ENCODE results near the gene STK17B. TPM values are rescaled to one million over a fixed set of nuclear protein-coding genes. Genes with fewer than 3 reads are reported as not detected.

Gene STK17B
- total RNA-seq, 2 experiments from 2014 or later: 151 to 157 TPM

GRCh38 chr2:196128749-196129148, 42.6 kb downstream of the STK17B start:
- Mint-ChIP-seq H3K9me3 (peaks cover 45% of the 10 kb centered on the region), H3K27ac (no peak overlapping the region), H3K4me1 (peaks cover 4% of the 10 kb centered on the region)

GRCh38 chr2:196125596-196125995, 45.8 kb downstream of the STK17B start:
- no peak for DNase-seq
- Mint-ChIP-seq H3K36me3 (peaks cover 20% of the 10 kb centered on the region), H3K27ac (no peak overlapping the region), H3K9me3 (peaks cover 24% of the 10 kb centered on the region), H3K4me3 (no peak overlapping the region), H3K4me1 (no peaks in the 10 kb centered on the region), H3K27me3 (no peaks in the 10 kb centered on the region)

More at GRCh38 chr2:196128749-196129148, 42.6 kb downstream of the STK17B start:
- DNase-seq: no peak
- Mint-ChIP-seq H3K27me3 (no peaks in the 10 kb centered on the region), H3K4me3 (no peak overlapping the region), H3K36me3 (peaks cover 49% of the 10 kb centered on the region)

DNA sequence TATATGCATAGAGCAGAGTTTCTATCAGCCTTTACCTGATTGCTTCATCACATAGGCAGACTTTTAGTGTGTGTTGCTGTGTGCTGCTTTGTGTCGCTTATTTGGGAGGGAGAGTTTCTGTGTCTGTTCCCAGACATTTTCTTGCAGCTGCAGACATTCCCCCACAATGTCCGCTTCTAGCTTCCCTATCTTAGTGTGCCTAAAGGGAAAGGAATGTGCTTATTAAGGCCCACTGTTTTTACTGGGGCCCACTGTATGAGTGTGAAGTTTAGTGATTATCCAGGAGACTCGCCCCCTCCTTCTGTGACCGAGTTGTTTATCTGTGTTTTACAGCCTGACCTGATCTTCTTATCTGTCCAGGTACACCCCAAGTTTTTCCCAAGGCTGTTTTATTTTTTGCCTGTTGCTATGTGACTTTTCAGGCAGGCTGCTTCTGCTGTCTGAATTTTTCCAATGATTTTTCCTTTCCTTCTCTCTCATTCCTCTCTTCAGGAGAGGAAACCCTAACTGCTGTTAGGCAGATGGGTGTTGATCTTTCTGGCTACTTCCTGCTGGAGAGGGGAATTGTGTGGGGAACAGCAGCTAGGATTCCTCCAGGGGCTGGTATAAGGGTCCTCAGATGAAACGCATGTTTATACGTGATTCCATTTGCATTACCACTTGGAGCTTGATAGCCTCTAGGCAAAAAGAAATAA, 47.6 kb downstream of the STK17B start:
- Mint-ChIP-seq H3K9me3 (peaks cover 12% of the 10 kb centered on the region), H3K4me3 (no peak overlapping the region), H3K27ac (no peak overlapping the region), H3K4me1 (no peaks in the 10 kb centered on the region), H3K36me3 (peaks cover 7% of the 10 kb centered on the region), H3K27me3 (no peaks in the 10 kb centered on the region)
- no peak for DNase-seq

DNA sequence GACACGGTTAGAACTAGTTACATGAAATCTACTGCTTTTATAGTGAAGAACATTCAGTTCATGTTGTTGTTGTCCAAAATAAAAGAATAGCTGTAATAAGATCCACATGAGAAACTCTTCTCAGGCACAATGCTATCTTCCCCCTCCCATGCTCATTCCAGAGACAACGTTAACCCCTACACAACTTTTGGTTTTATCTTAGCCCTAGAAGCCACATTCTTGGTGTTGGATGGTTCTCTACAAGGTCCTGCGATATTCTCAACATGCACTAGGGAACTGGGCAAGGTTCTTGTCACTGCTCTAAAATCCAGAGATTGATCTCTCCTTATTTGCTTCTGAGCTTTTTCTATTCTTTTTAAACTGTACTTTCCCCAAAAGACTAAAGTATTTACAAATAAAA, 51.5 kb downstream of the STK17B start:
- Mint-ChIP-seq H3K9me3 (peaks cover 9% of the 10 kb centered on the region), H3K27ac (no peak overlapping the region), H3K36me3 (peaks cover 3% of the 10 kb centered on the region), H3K4me1 (no peaks in the 10 kb centered on the region), H3K4me3 (no peak overlapping the region), H3K27me3 (no peaks in the 10 kb centered on the region)
- no peak for DNase-seq

GRCh38 chr2:196117214-196117705, 54.1 kb downstream of the STK17B start:
- Mint-ChIP-seq H3K9me3 (peaks cover 9% of the 10 kb centered on the region), H3K4me3 (no peak overlapping the region), H3K27me3 (no peaks in the 10 kb centered on the region), H3K27ac (no peak overlapping the region), H3K4me1 (peaks cover 13% of the 10 kb centered on the region), H3K36me3 (peaks cover 3% of the 10 kb centered on the region)
- no peak for DNase-seq

DNA sequence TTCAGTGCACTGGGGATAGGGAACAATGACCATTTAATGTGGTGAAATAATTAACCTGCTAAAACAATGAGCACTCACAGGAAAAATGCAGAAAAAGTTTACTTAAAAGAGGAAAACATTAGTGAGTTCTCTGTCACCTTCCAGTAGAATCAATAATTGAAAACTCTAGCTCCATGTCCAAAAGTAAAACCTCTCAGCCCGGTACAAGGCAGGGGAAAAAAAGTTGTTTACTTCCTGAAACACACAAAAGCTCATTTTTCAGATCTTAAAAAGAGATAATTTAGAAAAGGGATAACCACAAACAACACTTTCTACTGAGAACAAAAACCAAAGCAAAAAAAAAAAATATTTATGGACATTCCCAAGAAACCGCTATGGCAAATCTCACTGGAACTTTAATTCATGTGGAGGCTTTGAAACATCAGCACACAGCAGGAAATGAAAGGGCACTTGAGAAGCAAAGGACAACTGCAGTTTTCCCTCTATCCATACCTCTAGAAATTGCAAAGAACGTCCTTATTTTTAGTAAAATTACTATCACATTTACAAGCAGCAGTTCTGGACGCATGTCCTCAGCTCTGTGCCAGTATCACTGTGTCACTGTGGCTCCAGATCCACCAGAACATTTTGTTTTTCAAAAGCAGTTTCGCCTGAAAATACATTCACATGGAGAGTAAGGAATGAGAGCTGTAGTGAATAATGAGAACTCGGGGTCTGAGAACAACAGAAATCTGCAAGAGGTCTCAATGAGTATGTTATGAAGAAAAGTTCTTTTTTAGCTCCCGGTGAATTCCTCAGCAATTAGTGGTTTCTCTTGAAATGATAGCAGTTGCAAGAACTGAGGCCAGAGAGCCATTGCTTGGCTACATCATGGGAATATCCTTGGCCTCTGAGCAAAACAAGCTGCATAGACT, 58.1 kb downstream of the STK17B start:
- H3K4me1 Mint-ChIP-seq: peaks cover 17% of the 10 kb centered on the region
- H3K36me3 Mint-ChIP-seq: no peaks in the 10 kb centered on the region
- no peak overlapping the region for H3K4me3 Mint-ChIP-seq
- H3K27me3 Mint-ChIP-seq: no peaks in the 10 kb centered on the region
- no peak overlapping the region for H3K27ac Mint-ChIP-seq
- no peak for DNase-seq
- no peaks in the 10 kb centered on the region for H3K9me3 Mint-ChIP-seq

GRCh38 chr2:196112418-196113034, 58.9 kb downstream of the STK17B start:
- Mint-ChIP-seq H3K4me3 (no peak overlapping the region), H3K4me1 (peaks cover 17% of the 10 kb centered on the region), H3K27ac (no peak overlapping the region), H3K36me3 (no peaks in the 10 kb centered on the region), H3K9me3 (no peaks in the 10 kb centered on the region), H3K27me3 (no peaks in the 10 kb centered on the region)
- DNase-seq: no peak

- H3K4me3 Mint-ChIP-seq: no peak overlapping the region
- H3K9me3 Mint-ChIP-seq: no peaks in the 10 kb centered on the region
- DNase-seq: no peak
- H3K27me3 Mint-ChIP-seq: no peaks in the 10 kb centered on the region
- peaks cover 2% of the 10 kb centered on the region for H3K36me3 Mint-ChIP-seq
- H3K4me1 Mint-ChIP-seq: peaks cover 36% of the 10 kb centered on the region
- H3K27ac Mint-ChIP-seq: no peak overlapping the region
Observed at GRCh38 chr2:196108604-196109003, 62.8 kb downstream of the STK17B start.

GRCh38 chr2:196105951-196106350, 65.4 kb downstream of the STK17B start:
- peaks cover 38% of the 10 kb centered on the region for H3K4me1 Mint-ChIP-seq
- peaks cover 2% of the 10 kb centered on the region for H3K36me3 Mint-ChIP-seq
- no peak for DNase-seq
- no peaks in the 10 kb centered on the region for H3K9me3 Mint-ChIP-seq
- no peaks in the 10 kb centered on the region for H3K27me3 Mint-ChIP-seq
- H3K27ac Mint-ChIP-seq: peak overlapping the region; percentile 35
- H3K4me3 Mint-ChIP-seq: peak overlapping the region; percentile 33

DNA sequence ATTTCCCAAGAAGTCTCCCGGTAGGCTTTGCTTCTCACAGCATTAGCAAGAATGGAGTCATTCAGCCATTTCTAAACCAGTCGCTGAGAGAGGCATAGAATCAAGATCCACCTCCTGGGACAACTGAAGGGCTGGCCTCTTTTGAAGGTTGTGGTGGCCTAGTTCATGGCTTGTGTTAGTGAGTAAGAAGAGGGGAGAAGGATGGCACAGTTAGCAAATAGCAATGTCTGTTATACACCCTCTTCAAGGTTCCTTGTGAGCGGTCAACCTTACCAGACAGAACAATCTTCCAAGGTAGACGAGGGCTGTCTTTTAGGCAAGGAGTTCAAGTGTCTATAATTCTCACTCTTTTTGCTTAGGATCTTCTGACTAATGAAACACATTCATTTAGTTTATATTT, 67.3 kb downstream of the STK17B start:
- no peaks in the 10 kb centered on the region for H3K27me3 Mint-ChIP-seq
- H3K4me1 Mint-ChIP-seq: peaks cover 46% of the 10 kb centered on the region
- peaks cover 2% of the 10 kb centered on the region for H3K36me3 Mint-ChIP-seq
- H3K9me3 Mint-ChIP-seq: no peaks in the 10 kb centered on the region
- no peak overlapping the region for H3K27ac Mint-ChIP-seq
- DNase-seq: no peak
- H3K4me3 Mint-ChIP-seq: no peak overlapping the region

DNA sequence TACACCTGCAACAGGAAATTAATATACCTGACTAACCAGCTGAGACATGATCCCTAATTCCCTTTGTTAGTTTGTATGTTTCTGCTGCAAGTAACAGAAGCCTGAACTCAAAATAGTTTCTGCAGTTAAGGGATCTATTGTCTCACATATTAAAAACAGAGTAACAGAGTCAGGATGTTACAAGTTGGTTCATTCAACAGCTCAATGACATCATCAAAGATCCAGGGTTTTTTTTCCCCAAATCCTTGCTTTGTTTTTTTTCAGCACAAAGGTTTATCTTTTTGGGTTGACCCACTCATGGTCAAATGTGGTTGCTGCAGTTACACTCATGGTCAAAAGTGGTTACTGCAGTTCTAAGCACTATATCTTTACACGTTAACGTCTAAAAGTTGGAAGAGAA, 67.8 kb downstream of the STK17B start:
- Mint-ChIP-seq H3K36me3 (peaks cover 2% of the 10 kb centered on the region), H3K4me3 (no peak overlapping the region), H3K27me3 (no peaks in the 10 kb centered on the region), H3K4me1 (peaks cover 46% of the 10 kb centered on the region), H3K9me3 (no peaks in the 10 kb centered on the region), H3K27ac (no peak overlapping the region)
- DNase-seq: no peak

- peaks cover under 1% of the 10 kb centered on the region for H3K36me3 Mint-ChIP-seq
- H3K4me1 Mint-ChIP-seq: peaks cover 43% of the 10 kb centered on the region
- DNase-seq: peak; percentile 42
- no peaks in the 10 kb centered on the region for H3K9me3 Mint-ChIP-seq
- H3K4me3 Mint-ChIP-seq: no peak overlapping the region
- H3K27ac Mint-ChIP-seq: peak overlapping the region; percentile 84
- no peaks in the 10 kb centered on the region for H3K27me3 Mint-ChIP-seq
Observed at GRCh38 chr2:196101325-196101991, 69.9 kb downstream of the STK17B start.

- no peaks in the 10 kb centered on the region for H3K36me3 Mint-ChIP-seq
- H3K27ac Mint-ChIP-seq: no peak overlapping the region
- peaks cover 3% of the 10 kb centered on the region for H3K9me3 Mint-ChIP-seq
- no peak overlapping the region for H3K4me3 Mint-ChIP-seq
- no peak for DNase-seq
- no peaks in the 10 kb centered on the region for H3K27me3 Mint-ChIP-seq
- H3K4me1 Mint-ChIP-seq: peaks cover 31% of the 10 kb centered on the region
Observed at GRCh38 chr2:196099916-196100315, 71.5 kb downstream of the STK17B start.

- no peak overlapping the region for H3K4me3 Mint-ChIP-seq
- H3K9me3 Mint-ChIP-seq: peaks cover 16% of the 10 kb centered on the region
- peaks cover 1% of the 10 kb centered on the region for H3K36me3 Mint-ChIP-seq
- no peak overlapping the region for H3K27ac Mint-ChIP-seq
- no peak for DNase-seq
- no peaks in the 10 kb centered on the region for H3K27me3 Mint-ChIP-seq
- peaks cover 24% of the 10 kb centered on the region for H3K4me1 Mint-ChIP-seq
Observed at GRCh38 chr2:196097864-196098660, 73.3 kb downstream of the STK17B start.
